ENCODE measurements around the gene CD99. TPM values are rescaled to one million over a fixed set of nuclear protein-coding genes. Genes with fewer than 3 reads are reported as not detected.

The CD99 gene
- total RNA-seq, 2 donors from 2014 or later = 490 to 527 TPM

DNA sequence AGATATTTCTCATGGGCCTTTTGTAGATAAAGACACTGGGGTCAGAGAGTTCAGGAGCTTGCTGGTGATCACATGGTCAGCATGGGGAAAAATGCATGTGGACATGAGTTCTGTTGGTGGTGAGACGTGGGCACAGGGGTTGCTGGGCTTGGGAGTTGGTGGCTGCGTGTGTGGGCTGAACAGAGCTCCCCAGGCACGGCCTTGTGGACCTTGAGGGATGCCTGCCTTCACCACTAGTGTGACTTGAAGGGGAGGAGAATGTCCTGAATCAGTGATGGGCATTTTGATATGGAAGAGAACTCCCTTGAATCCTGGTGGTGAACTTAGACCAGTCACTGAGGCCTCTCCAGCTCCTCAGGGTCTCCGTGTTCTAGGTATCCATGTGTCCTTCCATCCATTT, 8.9 kb downstream of the CD99 start:
- Histone ChIP-seq H3K9me3 (no peaks in the 10 kb centered on the region), H3K4me1 (ENCODE audit: control insufficient read depth in 1 of 2, low read depth in 2 of 2) (peaks cover 49 to 76% of the 10 kb centered on the region in 2 donors), H3K27me3 (replicated peaks; ENCODE audit: insufficient read depth) (no peaks in the 10 kb centered on the region), H3K4me3 (no peak overlapping the region), H3K27ac (no peak overlapping the region), H3K36me3 (peaks cover 6% of the 10 kb centered on the region)
- TF ChIP-seq, protein P1, sequence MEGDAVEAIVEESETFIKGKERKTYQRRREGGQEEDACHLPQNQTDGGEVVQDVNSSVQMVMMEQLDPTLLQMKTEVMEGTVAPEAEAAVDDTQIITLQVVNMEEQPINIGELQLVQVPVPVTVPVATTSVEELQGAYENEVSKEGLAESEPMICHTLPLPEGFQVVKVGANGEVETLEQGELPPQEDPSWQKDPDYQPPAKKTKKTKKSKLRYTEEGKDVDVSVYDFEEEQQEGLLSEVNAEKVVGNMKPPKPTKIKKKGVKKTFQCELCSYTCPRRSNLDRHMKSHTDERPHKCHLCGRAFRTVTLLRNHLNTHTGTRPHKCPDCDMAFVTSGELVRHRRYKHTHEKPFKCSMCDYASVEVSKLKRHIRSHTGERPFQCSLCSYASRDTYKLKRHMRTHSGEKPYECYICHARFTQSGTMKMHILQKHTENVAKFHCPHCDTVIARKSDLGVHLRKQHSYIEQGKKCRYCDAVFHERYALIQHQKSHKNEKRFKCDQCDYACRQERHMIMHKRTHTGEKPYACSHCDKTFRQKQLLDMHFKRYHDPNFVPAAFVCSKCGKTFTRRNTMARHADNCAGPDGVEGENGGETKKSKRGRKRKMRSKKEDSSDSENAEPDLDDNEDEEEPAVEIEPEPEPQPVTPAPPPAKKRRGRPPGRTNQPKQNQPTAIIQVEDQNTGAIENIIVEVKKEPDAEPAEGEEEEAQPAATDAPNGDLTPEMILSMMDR (IDR thresholded peaks at IDR 0.05) = no peak
- DNase-seq (ENCODE audit: low spot score) = no peak
- no peak for ATAC-seq (ENCODE audit: insufficient number of reproducible peaks, low FRiP score, low read depth)

DNA sequence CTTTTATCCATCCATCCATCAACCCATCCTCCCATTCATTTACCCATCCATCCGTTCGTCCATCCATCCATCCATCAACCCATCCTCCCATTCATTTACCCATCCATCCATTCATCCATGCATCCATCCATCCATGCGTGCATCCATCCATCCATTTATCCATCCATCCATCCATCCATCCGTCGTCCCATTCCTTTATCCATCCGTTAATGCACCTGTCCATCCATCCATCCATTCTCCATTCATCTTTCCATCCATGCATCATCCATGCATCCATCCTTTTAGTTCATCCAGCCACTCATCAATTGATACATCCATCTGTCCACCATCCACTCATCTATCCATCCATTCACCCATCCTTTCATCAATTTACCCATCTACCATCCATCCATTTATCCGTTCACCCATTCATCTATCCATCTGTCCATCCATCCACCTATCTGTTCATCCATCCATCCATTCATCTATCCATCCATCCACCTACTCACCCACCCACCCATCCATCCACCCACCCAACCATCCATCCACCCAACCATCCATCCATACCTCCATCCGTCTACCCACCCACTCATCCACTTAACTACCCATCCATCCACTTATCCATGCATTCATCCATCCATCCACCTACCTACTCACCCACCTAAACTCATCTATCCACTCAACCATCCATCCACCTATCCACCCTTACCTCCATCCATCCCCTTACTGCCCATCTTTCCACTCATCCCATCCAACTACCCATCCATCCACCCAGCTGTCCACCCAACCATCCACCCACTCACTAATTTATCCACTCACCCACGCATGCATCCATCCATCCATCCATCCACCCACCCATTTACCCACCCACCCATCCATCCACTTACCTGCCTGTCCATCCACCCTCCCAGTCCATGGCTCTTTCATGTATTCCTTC, 9.6 kb downstream of the CD99 start:
- Histone ChIP-seq H3K36me3 (peaks cover 6% of the 10 kb centered on the region), H3K4me3 (no peak overlapping the region), H3K27ac (no peak overlapping the region), H3K4me1 (ENCODE audit: control insufficient read depth in 1 of 2, low read depth in 2 of 2) (peaks cover 51 to 76% of the 10 kb centered on the region in 2 donors), H3K9me3 (no peaks in the 10 kb centered on the region), H3K27me3 (replicated peaks; ENCODE audit: insufficient read depth) (no peaks in the 10 kb centered on the region)
- ATAC-seq (ENCODE audit: insufficient number of reproducible peaks, low FRiP score, low read depth) (no peak), DNase-seq (ENCODE audit: low spot score) (no peak)
- TF ChIP-seq, protein P1 (IDR thresholded peaks at IDR 0.05) = no peak

DNA sequence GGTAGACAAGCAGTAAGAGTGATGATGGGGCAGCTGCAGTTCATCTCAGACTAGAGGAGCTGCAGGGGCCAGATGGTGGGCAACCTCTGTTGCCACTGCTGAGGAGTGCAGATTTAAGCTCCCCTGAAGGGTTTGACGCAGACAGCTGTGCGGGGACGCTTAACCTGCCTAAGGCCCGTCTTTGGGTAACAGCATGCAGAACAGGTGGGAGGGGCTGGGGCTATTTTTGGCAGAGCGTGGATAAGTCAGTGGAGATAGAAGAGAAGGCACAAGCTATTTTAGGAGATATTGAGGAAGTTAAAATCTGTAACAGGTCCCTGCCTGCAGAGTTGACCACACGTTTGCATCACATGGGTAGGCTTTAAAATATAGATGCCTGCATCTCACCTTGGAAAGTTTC, 10.5 kb downstream of the CD99 start:
- peaks cover 6% of the 10 kb centered on the region for H3K36me3 ChIP-seq
- no peak for DNase-seq (ENCODE audit: low spot score)
- TF ChIP-seq, protein P1 (IDR thresholded peaks at IDR 0.05) = no peak
- H3K4me1 ChIP-seq (ENCODE audit: control insufficient read depth in 1 of 2, low read depth in 2 of 2) = peaks cover 52 to 76% of the 10 kb centered on the region in 2 donors
- H3K4me3 ChIP-seq = no peak overlapping the region
- no peak overlapping the region for H3K27ac ChIP-seq
- no peak for ATAC-seq (ENCODE audit: insufficient number of reproducible peaks, low FRiP score, low read depth)
- H3K9me3 ChIP-seq = no peaks in the 10 kb centered on the region
- no peaks in the 10 kb centered on the region for H3K27me3 ChIP-seq (replicated peaks; ENCODE audit: insufficient read depth)

DNA sequence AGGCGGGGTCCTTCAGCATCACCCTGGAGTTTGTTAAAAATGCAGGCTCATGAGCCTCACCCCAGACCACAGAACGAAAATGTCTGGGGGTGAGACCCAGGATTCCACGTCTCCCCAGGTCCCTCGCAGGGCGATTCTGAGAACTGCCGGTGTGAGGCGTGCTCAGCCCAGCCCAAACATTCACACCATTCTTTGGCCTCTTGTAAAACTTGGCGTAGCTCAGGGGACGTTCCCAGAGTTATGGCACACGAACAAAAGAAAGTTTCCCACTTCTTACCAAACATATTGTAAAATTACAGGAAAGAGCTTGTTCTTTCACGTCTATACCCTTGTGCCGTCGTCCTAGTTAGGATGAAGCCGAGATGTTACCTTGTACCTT, 12.9 kb downstream of the CD99 start:
- Histone ChIP-seq H3K4me1 (ENCODE audit: control insufficient read depth in 1 of 2, low read depth in 2 of 2) (peaks cover 50 to 75% of the 10 kb centered on the region in 2 donors), H3K27me3 (replicated peaks; ENCODE audit: insufficient read depth) (no peaks in the 10 kb centered on the region), H3K27ac (no peak overlapping the region), H3K4me3 (no peak overlapping the region), H3K9me3 (no peaks in the 10 kb centered on the region), H3K36me3 (peaks cover 4% of the 10 kb centered on the region)
- ATAC-seq (ENCODE audit: insufficient number of reproducible peaks, low FRiP score, low read depth) (no peak), DNase-seq (ENCODE audit: low spot score) (no peak)
- TF ChIP-seq, protein P1 (IDR thresholded peaks at IDR 0.05) = peak; percentile 17

DNA sequence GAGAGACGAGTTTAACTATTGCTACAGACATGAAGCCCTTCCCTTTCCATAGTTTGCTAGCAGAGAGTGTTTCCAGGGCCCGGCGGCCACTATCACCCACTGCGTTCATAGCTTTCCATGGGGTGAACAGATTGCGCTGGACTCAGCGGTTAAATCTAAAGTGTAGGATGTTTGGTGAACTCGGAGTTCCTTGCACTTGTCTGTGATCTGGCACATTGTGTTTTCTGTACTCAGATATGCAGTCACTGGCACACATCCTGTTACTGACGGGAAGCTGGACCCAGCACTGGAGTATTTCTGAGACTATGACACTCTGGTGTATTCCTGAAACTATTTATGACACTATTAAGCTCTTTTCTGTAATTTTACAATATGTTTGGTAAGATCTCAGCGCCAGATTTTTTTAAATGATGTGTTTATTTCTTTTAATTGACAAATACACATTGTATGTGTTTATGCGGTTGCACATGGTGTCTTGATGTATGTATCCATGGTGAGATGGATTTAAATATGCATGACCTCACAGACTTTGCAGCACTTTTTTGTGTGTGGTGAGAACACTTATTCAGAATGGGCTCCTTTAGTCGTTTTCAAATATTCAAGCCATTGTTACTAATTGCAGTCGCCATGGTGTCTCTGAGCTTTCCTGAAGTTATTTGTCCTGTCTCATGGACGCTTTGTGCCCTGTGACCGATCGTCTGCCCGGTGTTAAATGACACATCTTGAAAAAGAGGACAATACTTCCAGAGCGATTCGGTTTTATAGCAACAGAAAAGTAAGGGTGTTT, 14.1 kb downstream of the CD99 start:
- Histone ChIP-seq H3K27me3 (replicated peaks; ENCODE audit: insufficient read depth) (no peaks in the 10 kb centered on the region), H3K36me3 (peaks cover 4% of the 10 kb centered on the region), H3K4me3 (peak overlapping the region; percentile 6), H3K4me1 (ENCODE audit: control insufficient read depth in 1 of 2, low read depth in 2 of 2) (peaks cover 60 to 83% of the 10 kb centered on the region in 2 donors), H3K27ac (peak overlapping the region in 1 of 2 donors; percentile 14), H3K9me3 (no peaks in the 10 kb centered on the region)
- DNase-seq (ENCODE audit: low spot score) = peak; percentile 40
- no peak for ATAC-seq (ENCODE audit: insufficient number of reproducible peaks, low FRiP score, low read depth)
- TF ChIP-seq, protein P1 (IDR thresholded peaks at IDR 0.05) = no peak
